Measurements from ENCODE around the gene PLEKHB2.

GRCh38 chr2:131148426-131148825, 43.3 kb downstream of the PLEKHB2 start:
- TF ChIP-seq FOSL1 (IDR thresholded peaks at IDR 0.05; ENCODE audit: low read depth) (no peak), SIN3A (IDR thresholded peaks at IDR 0.05; ENCODE audit: low read depth) (no peak), CTCF (IDR thresholded peaks at IDR 0.05 in 2 of 3, conservative IDR thresholded peaks at IDR 0.05 in 1 of 3; ENCODE audit: borderline replicate concordance in 1 of 3, insufficient read depth in 1 of 3, low read depth in 2 of 3, low read length in 2 of 3) (no peak), POLR2AphosphoS5 (IDR thresholded peaks at IDR 0.05; ENCODE audit: low read depth, low read length) (no peak), TCF7L2 (IDR thresholded peaks at IDR 0.05; ENCODE audit: borderline replicate concordance, extremely low read depth, insufficient read depth, insufficient read length) (no peak), ATF3 (IDR thresholded peaks at IDR 0.05) (no peak), MAX (IDR thresholded peaks at IDR 0.05) (no peak), SRF (IDR thresholded peaks at IDR 0.05; ENCODE audit: low read depth) (no peak), EZH2 (IDR thresholded peaks at IDR 0.05) (no peak), POLR2A (IDR thresholded peaks at IDR 0.05; ENCODE audit: borderline replicate concordance, extremely low read depth, insufficient read depth, insufficient read length) (no peak), CEBPB (IDR thresholded peaks at IDR 0.05; ENCODE audit: low read depth) (no peak), REST (IDR thresholded peaks at IDR 0.05; ENCODE audit: low read depth) (no peak), RAD21 (IDR thresholded peaks at IDR 0.05; ENCODE audit: low read depth) (no peak), JUND (IDR thresholded peaks at IDR 0.05) (no peak)
